Mucosa of descending colon (tissue), 3 donors: ENCODE measurements around the gene TOPAZ1. TPM values are rescaled to one million over a fixed set of nuclear protein-coding genes. Genes with fewer than 3 reads are reported as not detected.

Source experiments
- ATAC-seq: fragments of 200-7000 bp; cut with Tn5 transposase; one replicate; pipeline ENCODE4 v1.9.1; 2020; ENCODE audit warnings: mild to moderate bottlenecking, moderate library complexity
- DNase-seq, 3 donors: peaks; one replicate each; pipeline ENCODE4 v3.0.0-alpha.2; 2020
- H3K36me3 ChIP-seq: fragments of 200-600 bp; one replicate; pipeline ENCODE4 v1.8.0; 2021; ENCODE audit warnings: low read depth, mild to moderate bottlenecking
- H3K4me1 ChIP-seq: fragments of 200-600 bp; one replicate; pipeline ENCODE4 v1.8.0; 2021; ENCODE audit warnings: low read depth, mild to moderate bottlenecking
- H3K4me3 ChIP-seq: fragments of 200-600 bp; one replicate; pipeline ENCODE4 v1.8.0; 2021; ENCODE audit warnings: mild to moderate bottlenecking
- H3K9me3 ChIP-seq: fragments of 200-600 bp; one replicate; pipeline ENCODE4 v1.8.0; 2021; ENCODE audit warnings: mild to moderate bottlenecking
- intact Hi-C, 2 donors: fragments of 100-400 bp; cut with DNase I in 1 of 2; cut with micrococcal nuclease in 1 of 2; formaldehyde crosslinking; loops; one replicate each; pipeline versions ENCODE4 v1.11.0 to v1.11.1; 2022; cut with DNase I, micrococcal nuclease
- total RNA-seq, 3 donors: library from RNA; stranded (reverse); fragmentation: NEBNext Ultra II Directional in 2 of 3; extraction: Animal tissue kit (Norgen Biotek cat#: 25700) in 2 of 3; gene quantifications; one replicate each; pipeline versions ENCODE4 v1.2.1 to v1.2.4, GENCODE V29; 2021 to 2023
- TF ChIP-seq, protein P1 (sequence below): fragments of 200-600 bp; IDR thresholded peaks from one replicate; pipeline ENCODE4 v1.8.0; 2022; ENCODE audit warnings: antibody characterized with exemption, mild to moderate bottlenecking
- donor health status: DM: no; HTN: no; CAD: no; lungs with moderate emphysema.
- donor health status: DM: no; HTN: no; CAD: no.
- donor health status: DM: no; HTN: yes; CAD: no.

TOPAZ1 gene
- total RNA-seq, 3 donors from 2014 or later: not detected

DNA sequence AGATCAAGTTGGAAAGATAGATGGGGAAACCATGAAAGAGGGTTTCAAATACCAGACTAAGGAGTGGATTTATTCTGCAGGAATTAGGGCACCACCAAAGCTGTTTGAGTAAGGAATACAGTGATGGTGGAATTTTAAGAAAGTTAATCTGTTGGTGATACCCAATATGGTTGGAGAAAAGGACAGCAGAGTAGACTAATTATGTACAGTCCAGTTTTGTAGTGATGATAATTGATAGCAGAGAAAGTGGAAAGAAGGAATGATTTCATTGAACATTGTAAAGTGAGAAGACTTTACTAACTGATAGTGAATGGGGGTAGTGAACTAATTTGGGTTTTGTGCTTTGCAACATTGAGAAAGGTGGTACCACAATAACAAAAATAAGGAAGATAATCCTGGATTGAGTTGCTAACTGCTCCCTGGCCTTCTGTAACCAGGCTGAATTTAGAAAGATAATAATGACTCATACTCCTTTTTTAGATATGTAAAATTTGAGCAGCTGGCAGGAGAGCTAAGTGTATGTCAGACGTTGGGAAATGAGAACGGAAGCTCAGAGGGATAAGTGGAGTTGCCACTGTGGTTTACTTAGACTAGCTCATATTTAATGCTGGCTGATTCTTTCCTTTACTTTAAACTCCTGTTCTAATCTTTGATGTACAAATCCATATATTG lies 113.8 kb downstream of the TOPAZ1 start:
- Histone ChIP-seq H3K4me3 (no peak overlapping the region), H3K9me3 (no peaks in the 10 kb centered on the region), H3K36me3 (no peaks in the 10 kb centered on the region), H3K4me1 (no peaks in the 10 kb centered on the region)
- DNase-seq (no peak), ATAC-seq (no peak)
- TF ChIP-seq, protein P1, sequence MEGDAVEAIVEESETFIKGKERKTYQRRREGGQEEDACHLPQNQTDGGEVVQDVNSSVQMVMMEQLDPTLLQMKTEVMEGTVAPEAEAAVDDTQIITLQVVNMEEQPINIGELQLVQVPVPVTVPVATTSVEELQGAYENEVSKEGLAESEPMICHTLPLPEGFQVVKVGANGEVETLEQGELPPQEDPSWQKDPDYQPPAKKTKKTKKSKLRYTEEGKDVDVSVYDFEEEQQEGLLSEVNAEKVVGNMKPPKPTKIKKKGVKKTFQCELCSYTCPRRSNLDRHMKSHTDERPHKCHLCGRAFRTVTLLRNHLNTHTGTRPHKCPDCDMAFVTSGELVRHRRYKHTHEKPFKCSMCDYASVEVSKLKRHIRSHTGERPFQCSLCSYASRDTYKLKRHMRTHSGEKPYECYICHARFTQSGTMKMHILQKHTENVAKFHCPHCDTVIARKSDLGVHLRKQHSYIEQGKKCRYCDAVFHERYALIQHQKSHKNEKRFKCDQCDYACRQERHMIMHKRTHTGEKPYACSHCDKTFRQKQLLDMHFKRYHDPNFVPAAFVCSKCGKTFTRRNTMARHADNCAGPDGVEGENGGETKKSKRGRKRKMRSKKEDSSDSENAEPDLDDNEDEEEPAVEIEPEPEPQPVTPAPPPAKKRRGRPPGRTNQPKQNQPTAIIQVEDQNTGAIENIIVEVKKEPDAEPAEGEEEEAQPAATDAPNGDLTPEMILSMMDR: no peak
- intact Hi-C loops: no loop called here

DNA sequence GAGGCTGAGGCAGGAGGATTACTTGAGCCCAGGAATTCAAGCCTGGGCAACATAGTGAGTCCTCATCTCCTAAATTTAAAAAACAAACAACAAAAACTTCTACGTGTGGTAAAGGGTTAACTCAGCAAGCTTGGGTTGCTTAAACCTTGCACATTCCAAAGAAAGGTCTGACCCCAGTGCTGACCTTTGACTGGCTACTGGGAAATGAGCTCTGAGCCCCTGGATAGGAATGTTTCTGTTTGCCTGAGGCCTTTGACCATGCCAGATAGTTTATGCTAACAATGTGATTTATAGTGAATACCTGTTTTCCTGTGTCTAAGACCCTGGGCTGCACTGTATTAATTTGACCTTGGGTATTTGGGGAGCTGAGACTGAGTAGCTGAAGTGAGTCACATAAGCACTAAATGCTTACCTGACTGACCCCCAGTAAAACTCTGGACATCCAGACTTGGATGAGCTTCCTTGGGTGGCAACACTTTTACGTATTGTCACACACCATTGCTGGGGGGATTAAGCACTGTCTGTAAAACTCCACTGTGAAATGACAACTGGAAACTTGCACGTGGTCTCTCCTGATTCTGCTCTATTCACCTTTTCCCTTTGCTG lies 117.6 kb downstream of the TOPAZ1 start:
- no peak for DNase-seq
- TF ChIP-seq, protein P1: no peak
- H3K36me3 ChIP-seq: no peaks in the 10 kb centered on the region
- no peaks in the 10 kb centered on the region for H3K9me3 ChIP-seq
- intact Hi-C loops: no loop called here
- no peaks in the 10 kb centered on the region for H3K4me1 ChIP-seq
- no peak for ATAC-seq
- no peak overlapping the region for H3K4me3 ChIP-seq

DNA sequence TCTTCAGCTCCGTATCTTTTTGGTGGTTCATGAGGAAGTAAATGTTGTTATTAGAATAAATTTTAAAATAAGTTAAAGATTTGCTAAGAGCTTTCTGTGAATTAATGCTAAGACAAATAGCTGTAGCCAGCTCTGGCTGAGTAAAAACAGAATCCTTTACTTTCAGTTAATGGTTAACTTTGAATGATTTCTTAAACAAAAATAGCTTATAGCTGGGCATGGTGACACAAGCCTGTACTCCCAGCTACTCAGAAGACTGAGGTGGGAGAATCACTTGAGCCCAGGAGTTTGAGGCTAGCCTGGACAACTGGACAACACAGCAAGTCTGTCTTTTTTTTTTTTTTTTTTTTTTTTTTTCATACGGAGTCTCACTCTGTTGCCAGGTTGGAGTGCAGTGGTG lies 121.9 kb downstream of the TOPAZ1 start:
- TF ChIP-seq, protein P1: no peak

DNA sequence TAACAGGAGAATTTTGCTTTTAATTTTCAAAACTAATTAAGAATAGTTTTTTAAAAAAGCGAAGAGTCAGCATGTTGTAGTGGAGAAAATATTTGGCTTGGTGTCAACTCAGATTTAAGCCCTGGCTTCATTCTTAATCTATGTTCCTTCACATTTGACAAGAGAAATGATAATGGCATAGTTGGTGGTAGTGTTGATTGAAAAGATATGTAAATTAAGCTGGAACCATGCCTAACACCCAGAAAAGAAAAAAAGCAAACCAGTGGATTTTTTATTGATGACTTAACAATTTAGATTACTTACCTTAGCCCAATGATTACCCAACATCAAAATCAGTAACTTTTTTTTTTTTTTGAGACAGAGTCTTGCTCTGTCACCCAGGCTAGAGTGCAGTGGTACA lies 124.3 kb downstream of the TOPAZ1 start:
- ATAC-seq: no peak
- Histone ChIP-seq H3K9me3 (no peaks in the 10 kb centered on the region), H3K4me3 (no peak overlapping the region), H3K36me3 (no peaks in the 10 kb centered on the region), H3K4me1 (no peaks in the 10 kb centered on the region)
- intact Hi-C loops: no loop called here
- TF ChIP-seq, protein P1: no peak
- DNase-seq: no peak

More for the DNA sequence above, 121.9 kb downstream of the TOPAZ1 start:
- no peaks in the 10 kb centered on the region for H3K4me1 ChIP-seq
- H3K36me3 ChIP-seq: no peaks in the 10 kb centered on the region
- intact Hi-C loops: no loop called here
- DNase-seq (no peak), ATAC-seq (no peak)
- no peak overlapping the region for H3K4me3 ChIP-seq
- H3K9me3 ChIP-seq: no peaks in the 10 kb centered on the region

DNA sequence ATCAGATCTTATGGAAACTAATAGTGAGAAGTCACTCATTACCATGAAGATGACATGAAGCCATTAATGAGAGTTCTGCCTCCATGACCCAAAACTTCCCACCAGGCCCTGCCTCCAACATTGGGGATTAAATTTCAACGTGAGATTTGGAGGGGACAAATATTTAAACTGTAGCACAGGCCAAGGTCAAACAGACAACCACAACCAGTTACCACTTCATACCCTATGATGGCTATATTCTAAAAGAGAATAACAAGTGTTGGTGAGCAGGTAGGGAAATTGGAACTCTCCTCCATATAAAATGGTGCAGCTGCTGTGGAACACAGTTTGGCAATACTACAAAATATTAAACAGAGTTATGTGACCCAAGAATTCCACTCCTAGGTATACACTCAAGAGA lies 133.8 kb downstream of the TOPAZ1 start:
- intact Hi-C loops: no loop called here
- H3K9me3 ChIP-seq: no peaks in the 10 kb centered on the region
- H3K36me3 ChIP-seq: no peaks in the 10 kb centered on the region
- ATAC-seq: no peak
- no peaks in the 10 kb centered on the region for H3K4me1 ChIP-seq
- DNase-seq: no peak
- no peak overlapping the region for H3K4me3 ChIP-seq
- TF ChIP-seq, protein P1: no peak

Other genes with a start within 250 kb of the TOPAZ1 start
- gene TCAIM, start 96.9 kb downstream of the TOPAZ1 start, total RNA-seq: 10 to 100 TPM; 22.3 to 27.2 (median 22.7) TPM
- 10 to 100 TPM; 10.0 to 26.4 (median 16.8) TPM for gene ZNF445, start 235.8 kb downstream of the TOPAZ1 start, total RNA-seq